Cardiac muscle cell (in vitro differentiated cells and primary cell): ENCODE data around the gene PIGU. TPM values are rescaled to one million over a fixed set of nuclear protein-coding genes. Genes with fewer than 3 reads are reported as not detected.

Experiments
- DNase-seq, 2 donors: peaks; one replicate each; pipeline versions ENCODE4 v3.0.0 to v3.0.0-alpha.2; 2010 to 2017; ENCODE audit warnings: low read depth in 1 of 2, low spot score in 1 of 2
- H3K27ac ChIP-seq: fragments of 200-600 bp; sonication (generic); 2 replicates; pipeline ENCODE4 v1.5.1; 2016
- H3K27me3 ChIP-seq: fragments of 200-600 bp; sonication (generic); 2 replicates; pipeline ENCODE4 v1.6.0; 2016; ENCODE audit warnings: control low read depth
- H3K36me3 ChIP-seq: fragments of 200-600 bp; sonication (generic); 2 replicates; pipeline ENCODE4 v1.5.1; 2016; ENCODE audit warnings: control low read depth
- H3K4me1 ChIP-seq: fragments of 200-600 bp; sonication (generic); 2 replicates; pipeline ENCODE4 v1.8.1; 2017; ENCODE audit warnings: low read depth, mild to moderate bottlenecking, mixed run types
- H3K4me3 ChIP-seq: fragments of 200-600 bp; sonication (generic); 2 replicates; pipeline ENCODE4 v1.5.1; 2016; ENCODE audit warnings: mild to moderate bottlenecking
- H3K9me3 ChIP-seq: fragments of 200-600 bp; sonication (generic); 2 replicates; pipeline ENCODE4 v1.5.1; 2017; ENCODE audit warnings: low read depth, mild to moderate bottlenecking, control low read depth
- CTCF ChIP-seq: IDR thresholded peaks from 2 replicates; pipeline ENCODE4 v1.5.1; 2012; ENCODE audit warnings: low read depth, mild to moderate bottlenecking, low read length
- polyA plus RNA-seq: library from polyadenylated mRNA; unstranded; fragments of >200 nt; fragmentation: Nextera tagmentation; extraction: Ambion mirVana; gene quantifications from 2 replicates; pipeline ENCODE4 v1.2.1, GENCODE V29; 2016
- total RNA-seq: library from RNA; depleted of rRNA; stranded (reverse); fragments of >200 nt; gene quantifications from 2 replicates; pipeline ENCODE4 v1.2.3, GENCODE V29; 2016

PIGU gene
- total and polyA plus RNA-seq, 2 experiments from 2014 or later: 22.8 to 40.9 TPM

GRCh38 chr20:34691838-34692237 is 14.9 kb upstream of the PIGU start:
- DNase-seq: no peak
- no peak for TF ChIP-seq CTCF
- H3K4me3 ChIP-seq: no peak overlapping the region
- no peaks in the 10 kb centered on the region for H3K4me1 ChIP-seq
- H3K27me3 ChIP-seq: no peaks in the 10 kb centered on the region
- H3K36me3 ChIP-seq: no peaks in the 10 kb centered on the region
- H3K27ac ChIP-seq: no peak overlapping the region
- no peaks in the 10 kb centered on the region for H3K9me3 ChIP-seq

DNA sequence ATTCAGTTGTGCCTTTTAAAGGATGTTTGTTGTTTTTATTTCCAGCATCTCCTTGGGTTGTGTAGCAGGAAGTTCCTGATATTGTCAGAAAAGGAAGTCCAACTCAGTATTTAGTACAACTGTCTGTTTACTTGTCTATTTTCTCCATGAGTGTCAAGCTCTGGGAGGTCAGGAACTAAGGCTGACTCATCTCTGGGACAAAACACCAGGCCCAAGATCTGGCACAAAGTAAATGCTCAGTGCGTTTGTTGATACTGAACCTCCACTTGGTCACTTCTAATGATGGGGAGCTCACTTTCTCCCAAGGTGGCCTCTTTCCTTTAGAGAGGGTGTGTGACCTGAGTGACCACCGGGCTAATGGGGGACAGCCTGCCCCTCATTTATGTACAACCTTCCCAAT is 12.6 kb upstream of the PIGU start:
- no peaks in the 10 kb centered on the region for H3K9me3 ChIP-seq
- H3K27ac ChIP-seq: no peak overlapping the region
- no peaks in the 10 kb centered on the region for H3K27me3 ChIP-seq
- no peak for TF ChIP-seq CTCF
- no peak overlapping the region for H3K4me3 ChIP-seq
- peak in 1 of 2 donors; percentile 38 for DNase-seq
- H3K36me3 ChIP-seq: no peaks in the 10 kb centered on the region
- no peaks in the 10 kb centered on the region for H3K4me1 ChIP-seq

DNA sequence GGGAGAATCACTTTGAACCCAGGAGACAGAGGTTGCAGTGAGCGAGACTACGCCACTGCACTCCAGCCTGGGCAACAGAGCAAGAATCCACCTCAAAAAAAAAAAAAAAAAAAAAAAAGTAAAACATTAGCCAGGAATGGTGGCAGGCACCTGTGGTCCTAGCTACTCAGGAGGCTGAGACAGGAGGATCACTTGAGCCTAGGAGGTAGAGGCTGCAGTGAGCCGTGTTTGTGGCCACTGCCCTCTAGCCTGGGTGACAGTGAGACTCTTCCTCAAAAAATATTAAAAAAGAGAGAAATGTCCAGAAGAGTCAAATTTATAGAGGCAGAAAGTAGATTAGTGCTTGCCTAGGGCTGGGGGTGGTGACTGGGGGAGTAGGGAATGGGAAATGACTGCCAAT is 6.8 kb upstream of the PIGU start:
- TF ChIP-seq CTCF: no peak
- Histone ChIP-seq H3K4me1 (no peaks in the 10 kb centered on the region), H3K27ac (no peak overlapping the region), H3K36me3 (no peaks in the 10 kb centered on the region), H3K27me3 (no peaks in the 10 kb centered on the region), H3K4me3 (no peak overlapping the region), H3K9me3 (no peaks in the 10 kb centered on the region)
- no peak for DNase-seq

- H3K4me1 ChIP-seq: peaks cover 4% of the 10 kb centered on the region
- H3K9me3 ChIP-seq: no peaks in the 10 kb centered on the region
- no peak for TF ChIP-seq CTCF
- H3K36me3 ChIP-seq: no peaks in the 10 kb centered on the region
- H3K27me3 ChIP-seq: no peaks in the 10 kb centered on the region
- peak in 1 of 2 donors; percentile 34 for DNase-seq
- no peak overlapping the region for H3K27ac ChIP-seq
- H3K4me3 ChIP-seq: no peak overlapping the region
Observed at GRCh38 chr20:34680586-34681175, 3.8 kb upstream of the PIGU start.

DNA sequence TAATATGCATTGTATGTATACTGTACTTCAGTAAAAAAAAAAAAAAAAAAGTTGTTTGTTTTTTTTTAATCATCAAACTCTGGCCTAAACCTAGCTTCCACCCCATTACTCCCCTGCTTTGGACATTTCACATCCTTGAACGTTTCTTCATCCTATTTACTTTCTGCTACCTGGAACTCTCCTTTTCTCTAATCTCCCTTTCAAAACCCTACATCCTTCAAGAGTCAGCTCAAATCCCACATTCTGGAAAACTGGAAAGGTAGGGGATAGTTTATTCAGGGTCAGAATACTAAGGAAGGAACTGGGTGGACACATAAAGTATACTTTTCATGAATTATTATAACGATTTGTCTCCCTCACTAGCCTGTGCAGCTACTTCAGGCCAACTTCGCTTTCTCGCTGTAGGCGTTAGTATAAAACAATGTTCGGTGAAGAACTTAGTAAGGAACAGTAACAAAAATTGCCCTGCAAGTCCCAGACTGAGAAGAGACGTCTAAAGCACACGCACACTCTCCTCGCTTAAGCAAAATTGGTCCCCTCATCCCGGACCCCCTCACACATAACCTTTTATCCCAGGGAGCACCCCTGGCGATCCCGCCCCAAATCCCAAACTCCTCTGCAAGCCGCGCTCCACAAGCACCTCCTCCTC is 775 bp downstream of the PIGU start:
- no peak for TF ChIP-seq CTCF
- Histone ChIP-seq H3K27ac (peak overlapping the region; percentile 85), H3K4me1 (peaks cover 4% of the 10 kb centered on the region), H3K36me3 (no peaks in the 10 kb centered on the region), H3K4me3 (peak overlapping the region; percentile 71), H3K9me3 (no peaks in the 10 kb centered on the region), H3K27me3 (no peaks in the 10 kb centered on the region)
- no peak for DNase-seq
